ENCODE results near the gene ATP8B1. TPM values are rescaled to one million over a fixed set of nuclear protein-coding genes. Genes with fewer than 3 reads are reported as not detected.
A peak's percentile ranks its signal among the peaks of the same experiment; 100 is the strongest.

ATP8B1 gene
- total RNA-seq, 2 donors from 2014 or later, result 18.5 to 41.5 TPM

DNA sequence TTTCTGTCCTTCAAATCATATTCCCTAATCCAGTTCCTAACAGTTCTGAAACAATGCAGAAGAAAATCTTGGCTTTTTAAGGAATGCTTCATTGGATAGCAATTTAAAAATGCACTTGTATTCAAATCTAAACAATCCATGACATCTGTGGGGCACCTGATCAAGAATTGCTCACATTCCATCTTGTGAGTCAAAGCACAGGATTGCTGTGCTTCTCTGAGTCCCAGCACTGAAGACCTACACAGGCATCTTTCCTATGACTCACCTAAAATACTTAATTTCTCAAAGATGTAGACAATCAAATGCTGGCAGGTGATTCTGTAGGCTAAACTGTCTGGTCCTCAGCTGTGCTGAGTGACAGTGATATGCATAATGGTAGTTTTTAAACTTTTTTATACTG, 10.1 kb upstream of the ATP8B1 start:
- no peaks in the 10 kb centered on the region for H3K9me3 ChIP-seq
- H3K27ac ChIP-seq, result no peak overlapping the region
- H3K4me1 ChIP-seq, result no peaks in the 10 kb centered on the region
- H3K4me3 ChIP-seq, result no peak overlapping the region
- ATAC-seq (no peak), DNase-seq (no peak)
- TF ChIP-seq, protein P1, sequence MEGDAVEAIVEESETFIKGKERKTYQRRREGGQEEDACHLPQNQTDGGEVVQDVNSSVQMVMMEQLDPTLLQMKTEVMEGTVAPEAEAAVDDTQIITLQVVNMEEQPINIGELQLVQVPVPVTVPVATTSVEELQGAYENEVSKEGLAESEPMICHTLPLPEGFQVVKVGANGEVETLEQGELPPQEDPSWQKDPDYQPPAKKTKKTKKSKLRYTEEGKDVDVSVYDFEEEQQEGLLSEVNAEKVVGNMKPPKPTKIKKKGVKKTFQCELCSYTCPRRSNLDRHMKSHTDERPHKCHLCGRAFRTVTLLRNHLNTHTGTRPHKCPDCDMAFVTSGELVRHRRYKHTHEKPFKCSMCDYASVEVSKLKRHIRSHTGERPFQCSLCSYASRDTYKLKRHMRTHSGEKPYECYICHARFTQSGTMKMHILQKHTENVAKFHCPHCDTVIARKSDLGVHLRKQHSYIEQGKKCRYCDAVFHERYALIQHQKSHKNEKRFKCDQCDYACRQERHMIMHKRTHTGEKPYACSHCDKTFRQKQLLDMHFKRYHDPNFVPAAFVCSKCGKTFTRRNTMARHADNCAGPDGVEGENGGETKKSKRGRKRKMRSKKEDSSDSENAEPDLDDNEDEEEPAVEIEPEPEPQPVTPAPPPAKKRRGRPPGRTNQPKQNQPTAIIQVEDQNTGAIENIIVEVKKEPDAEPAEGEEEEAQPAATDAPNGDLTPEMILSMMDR (IDR thresholded peaks at IDR 0.05), result no peak
- no peak for TF ChIP-seq POLR2A (IDR thresholded peaks at IDR 0.05)
- no peaks in the 10 kb centered on the region for H3K27me3 ChIP-seq
- intact Hi-C loops (cut with DNase I), result no loop called here
- no peaks in the 10 kb centered on the region for H3K36me3 ChIP-seq (replicated peaks in 1 of 2; ENCODE audit: insufficient read depth in 1 of 2, low read depth in 2 of 2)

DNA sequence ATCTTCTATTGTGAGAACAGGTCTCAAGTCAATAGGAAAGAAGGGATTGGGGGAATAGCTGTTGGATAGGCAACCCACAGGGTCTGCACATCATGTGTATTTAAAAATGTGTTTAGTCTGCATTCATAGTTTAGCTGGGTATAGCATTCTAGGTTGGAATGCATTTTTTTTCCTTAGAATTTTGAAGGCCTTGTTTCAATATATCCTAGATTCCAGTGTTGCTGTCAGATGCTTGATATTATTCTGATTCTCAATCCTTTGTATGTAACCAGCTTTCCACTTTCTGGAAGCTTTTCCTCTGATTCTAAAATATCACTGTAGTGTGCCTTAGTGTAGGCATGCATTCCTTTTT, 9.0 kb upstream of the ATP8B1 start:
- ATAC-seq, result no peak
- H3K27ac ChIP-seq, result no peak overlapping the region

DNA sequence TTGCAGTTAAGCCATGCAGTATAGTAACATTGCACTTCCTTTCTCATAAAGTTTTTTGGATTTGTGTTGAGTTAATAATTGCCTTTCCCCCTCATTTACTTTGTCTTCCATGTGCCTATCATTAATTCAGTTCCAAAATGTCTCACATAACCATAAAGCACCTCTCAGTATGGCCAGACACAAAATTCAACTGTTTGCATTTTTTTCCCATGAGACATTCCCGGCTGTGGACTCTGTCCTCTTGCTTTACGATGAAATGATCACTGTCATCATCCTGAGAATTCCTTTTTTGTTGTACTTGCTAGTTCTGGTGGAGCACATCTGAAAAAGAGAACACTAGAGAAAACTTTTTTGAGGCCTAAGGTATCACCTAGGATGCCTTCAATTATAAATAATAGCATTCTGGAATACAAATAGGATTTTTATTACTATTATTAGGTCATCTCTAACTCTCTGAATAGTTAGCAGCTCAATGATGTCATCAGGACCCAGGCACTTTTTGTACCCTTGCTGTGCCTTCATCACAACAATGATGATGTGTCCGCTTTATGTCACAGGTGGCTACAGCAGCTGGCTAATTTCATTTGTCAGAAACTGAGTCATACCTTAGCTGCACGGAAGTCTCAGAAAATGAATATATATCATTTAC, 8.5 kb upstream of the ATP8B1 start:
- H3K27me3 ChIP-seq, result no peaks in the 10 kb centered on the region
- TF ChIP-seq POLR2A (IDR thresholded peaks at IDR 0.05), result no peak
- TF ChIP-seq, protein P1 (IDR thresholded peaks at IDR 0.05), result no peak
- no peak overlapping the region for H3K27ac ChIP-seq
- peaks cover 15% of the 10 kb centered on the region for H3K4me1 ChIP-seq
- no peak overlapping the region for H3K4me3 ChIP-seq
- no peak for ATAC-seq
- 86 to 88% methylated on average over 4 of the region's 4 CpGs for WGBS, 2 donors
- DNase-seq, result no peak
- no peaks in the 10 kb centered on the region for H3K9me3 ChIP-seq
- intact Hi-C loops (cut with DNase I), result no loop called here
- H3K36me3 ChIP-seq (replicated peaks in 1 of 2; ENCODE audit: insufficient read depth in 1 of 2, low read depth in 2 of 2), result no peaks in the 10 kb centered on the region

More for the DNA sequence above, 9.0 kb upstream of the ATP8B1 start:
- peaks cover 10% of the 10 kb centered on the region for H3K4me1 ChIP-seq
- DNase-seq, result no peak
- TF ChIP-seq, protein P1 (IDR thresholded peaks at IDR 0.05), result no peak
- TF ChIP-seq POLR2A (IDR thresholded peaks at IDR 0.05), result no peak
- no peak overlapping the region for H3K4me3 ChIP-seq
- H3K36me3 ChIP-seq (replicated peaks in 1 of 2; ENCODE audit: insufficient read depth in 1 of 2, low read depth in 2 of 2), result no peaks in the 10 kb centered on the region
- no peaks in the 10 kb centered on the region for H3K27me3 ChIP-seq
- intact Hi-C loops (cut with DNase I), result no loop called here
- H3K9me3 ChIP-seq, result no peaks in the 10 kb centered on the region

DNA sequence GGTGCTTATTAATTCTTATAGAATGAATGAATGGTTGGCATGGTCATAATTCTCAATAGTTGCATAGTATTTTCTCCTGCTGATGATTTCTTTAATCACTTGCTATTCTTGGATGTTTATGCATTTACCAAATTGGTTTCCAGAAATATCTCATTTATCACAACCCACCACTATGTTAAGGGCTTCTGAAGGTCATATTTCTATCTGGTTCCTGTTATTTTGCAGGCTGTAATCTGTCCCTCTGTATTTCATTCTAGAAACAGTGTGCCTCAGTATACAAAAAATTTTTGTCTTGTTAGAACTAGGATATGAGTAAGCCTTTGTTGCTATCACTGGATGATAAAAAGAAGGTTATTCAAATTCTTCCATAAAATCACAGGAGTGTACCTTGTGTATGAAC, 6.1 kb upstream of the ATP8B1 start:
- H3K9me3 ChIP-seq, result no peaks in the 10 kb centered on the region
- H3K27ac ChIP-seq, result no peak overlapping the region
- intact Hi-C loops (cut with DNase I), result no loop called here
- no peaks in the 10 kb centered on the region for H3K36me3 ChIP-seq (replicated peaks in 1 of 2; ENCODE audit: insufficient read depth in 1 of 2, low read depth in 2 of 2)
- peaks cover 24% of the 10 kb centered on the region for H3K4me1 ChIP-seq
- no peak for DNase-seq
- TF ChIP-seq, protein P1 (IDR thresholded peaks at IDR 0.05), result no peak
- TF ChIP-seq POLR2A (IDR thresholded peaks at IDR 0.05), result no peak
- no peaks in the 10 kb centered on the region for H3K27me3 ChIP-seq
- no peak overlapping the region for H3K4me3 ChIP-seq
- no peak for ATAC-seq

DNA sequence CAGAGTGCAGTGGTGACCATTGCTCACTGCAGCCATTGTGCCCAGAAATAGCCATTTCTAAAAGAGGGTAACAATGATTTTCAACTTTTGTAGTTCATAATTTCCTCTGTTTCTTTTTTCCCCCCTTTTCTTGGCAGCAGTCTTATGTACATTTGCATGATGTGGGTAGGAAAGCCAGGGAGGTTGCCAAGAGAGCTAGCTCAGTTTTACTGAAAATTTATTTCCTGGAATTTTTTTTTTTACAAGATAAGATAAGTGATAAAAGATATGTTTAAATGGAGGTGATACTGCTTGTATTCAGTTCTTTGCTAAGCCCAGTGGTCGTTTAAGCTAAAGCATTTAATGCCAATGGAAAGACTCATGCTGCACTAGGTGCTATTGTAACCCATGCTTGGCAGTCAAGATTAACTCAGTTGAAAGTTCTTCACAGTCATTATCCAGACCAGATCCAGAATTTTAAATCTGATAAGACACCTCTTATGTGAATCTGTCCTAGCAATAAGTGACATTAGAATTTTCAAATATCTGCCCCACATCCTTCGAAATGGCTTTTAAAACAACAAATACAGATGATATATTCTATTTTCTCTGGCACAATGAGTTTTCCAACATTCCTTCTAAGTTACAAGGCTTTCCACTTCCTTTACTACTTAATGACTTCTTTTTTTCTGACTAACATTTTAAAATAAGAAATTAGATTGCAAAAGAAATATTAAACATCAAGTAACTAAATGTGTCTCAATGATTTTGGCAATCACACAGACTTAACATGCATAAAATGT, 4.4 kb upstream of the ATP8B1 start:
- no peaks in the 10 kb centered on the region for H3K36me3 ChIP-seq (replicated peaks in 1 of 2; ENCODE audit: insufficient read depth in 1 of 2, low read depth in 2 of 2)
- H3K27me3 ChIP-seq, result no peaks in the 10 kb centered on the region
- 37 to 43% methylated on average over 2 of the region's 2 CpGs for WGBS, 2 donors
- ATAC-seq (no peak), DNase-seq (peak in 2 of 4 donors; percentile 43 to 50)
- TF ChIP-seq, protein P1 (IDR thresholded peaks at IDR 0.05), result no peak
- no peak for TF ChIP-seq POLR2A (IDR thresholded peaks at IDR 0.05)
- H3K4me3 ChIP-seq, result no peak overlapping the region
- H3K27ac ChIP-seq, result peak overlapping the region in 3 of 4 donors; percentile 18 to 77 (median 23)
- intact Hi-C loops (cut with DNase I), result no loop called here
- H3K9me3 ChIP-seq, result no peaks in the 10 kb centered on the region
- H3K4me1 ChIP-seq, result peaks cover 29% of the 10 kb centered on the region

All from body of pancreas (tissue), 4 donors.